ENCODE measurements around the gene SIVA1.

The SIVA1 gene

DNA sequence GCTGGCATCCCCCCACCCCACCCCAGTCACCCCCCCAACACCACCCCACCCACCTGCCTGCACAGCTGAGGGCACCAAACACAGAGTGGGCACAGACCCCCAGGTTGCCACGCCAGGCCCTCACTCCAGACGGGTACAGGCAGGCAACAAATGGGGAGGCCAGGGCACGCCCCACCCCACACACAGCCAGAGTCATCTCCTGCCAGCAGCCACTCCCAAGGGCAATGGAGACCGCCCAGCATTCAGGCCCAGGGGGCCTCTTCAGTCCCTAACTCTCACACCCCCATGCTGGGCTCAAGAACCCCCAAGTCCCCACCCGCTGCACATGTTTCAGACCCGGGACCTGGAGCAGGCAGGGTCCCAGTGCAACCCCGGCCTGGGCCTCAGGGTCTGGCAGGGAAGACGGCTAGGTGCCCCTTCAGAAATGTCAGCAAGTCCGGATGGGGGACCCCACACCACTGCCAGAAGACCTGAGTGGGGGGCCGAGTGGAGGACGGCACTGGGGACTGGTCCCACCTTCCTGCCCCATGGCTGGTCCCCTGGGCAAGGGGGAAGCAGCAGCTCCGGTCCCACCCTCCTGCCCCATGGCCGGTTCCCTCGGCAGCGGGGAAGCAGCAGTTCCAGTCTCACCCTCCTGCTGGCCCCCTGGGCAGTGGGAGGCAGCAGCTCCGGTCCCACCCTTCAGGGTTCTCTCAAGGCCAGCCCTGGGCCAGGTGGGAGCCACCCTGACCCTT, 30.7 kb downstream of the SIVA1 start:
- DNase-seq (ENCODE audit: low spot score) (no peak), FAIRE-seq (no peak)

DNA sequence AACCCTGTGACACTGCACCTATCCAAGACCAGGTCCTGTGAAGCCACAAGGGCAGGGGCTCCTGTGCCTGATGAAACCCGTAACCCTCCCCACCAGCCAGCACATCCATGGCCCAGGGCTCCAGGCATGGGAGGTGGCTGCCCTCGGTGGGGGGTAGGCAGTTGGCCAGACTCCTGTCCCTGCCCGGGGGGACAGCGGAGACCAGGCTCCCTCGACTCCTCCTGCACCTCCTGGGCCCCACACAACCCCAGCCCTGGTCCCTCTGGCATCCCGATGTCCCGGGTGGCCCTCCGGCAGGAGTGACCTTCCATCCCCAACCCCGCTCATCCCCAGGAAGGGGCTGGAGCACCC, 31.2 kb downstream of the SIVA1 start:
- no peak for DNase-seq (ENCODE audit: low spot score)
- FAIRE-seq = no peak

DNA sequence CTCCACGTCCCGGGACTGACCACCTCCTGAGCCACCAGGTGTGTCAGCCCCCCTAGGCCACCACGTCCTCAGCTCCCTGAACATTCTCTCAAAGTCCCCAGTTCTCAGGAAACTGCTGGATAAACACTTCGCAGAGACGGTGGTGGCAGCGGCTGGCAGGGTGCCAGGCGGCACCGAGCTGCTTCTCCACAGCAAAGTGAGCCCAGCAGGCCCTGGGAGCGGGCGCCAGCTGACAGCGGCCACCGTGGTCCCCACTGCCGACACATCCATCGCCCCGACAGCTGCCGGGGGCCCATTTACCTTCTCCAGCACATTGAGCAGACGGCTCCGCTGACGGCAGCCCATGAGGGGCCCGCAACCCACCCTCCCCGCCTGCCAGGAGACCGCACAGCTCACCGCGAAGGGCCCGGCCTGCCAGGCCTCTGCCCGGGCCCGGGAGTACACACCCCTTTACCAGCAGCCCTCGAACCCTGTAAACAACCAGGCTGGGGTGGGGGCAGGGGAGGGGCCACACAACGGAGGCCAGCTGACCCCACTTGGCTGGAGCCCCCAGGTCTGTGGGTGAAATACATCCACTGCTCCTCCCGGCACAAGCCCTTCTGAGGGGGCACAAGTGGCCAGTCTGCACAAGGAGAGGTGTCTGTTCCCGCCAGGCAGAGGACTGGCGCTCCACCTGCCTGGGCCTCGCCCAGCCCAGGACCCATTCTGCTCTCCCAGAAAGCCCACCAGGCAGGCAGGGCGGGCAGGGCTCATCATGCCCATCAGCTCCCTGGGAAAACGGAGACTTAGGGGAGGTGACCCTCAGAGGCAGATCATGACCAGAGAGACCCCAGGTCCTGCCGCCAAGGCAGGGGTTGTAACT, 32.1 kb downstream of the SIVA1 start:
- FAIRE-seq (no peak), DNase-seq (ENCODE audit: low spot score) (no peak)

DNA sequence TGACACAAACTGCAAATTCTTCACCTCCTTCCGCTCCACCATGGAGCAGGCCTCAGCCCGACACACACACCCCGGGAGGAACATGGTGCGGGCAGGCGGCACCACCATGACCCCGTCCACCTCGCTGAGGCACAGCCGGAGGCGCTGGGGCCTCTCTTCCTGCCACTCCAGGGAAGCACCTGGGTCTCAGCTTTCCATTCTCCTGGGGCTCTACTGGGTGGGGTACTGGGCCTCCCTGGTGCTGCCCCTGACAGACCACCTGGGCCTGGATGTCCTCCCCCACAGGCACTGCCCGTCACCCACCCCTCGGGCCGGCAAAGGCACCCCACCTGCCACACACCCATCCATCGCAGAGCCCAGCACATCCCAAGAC, 32.7 kb downstream of the SIVA1 start:
- FAIRE-seq (no peak), DNase-seq (ENCODE audit: low spot score) (no peak)

DNA sequence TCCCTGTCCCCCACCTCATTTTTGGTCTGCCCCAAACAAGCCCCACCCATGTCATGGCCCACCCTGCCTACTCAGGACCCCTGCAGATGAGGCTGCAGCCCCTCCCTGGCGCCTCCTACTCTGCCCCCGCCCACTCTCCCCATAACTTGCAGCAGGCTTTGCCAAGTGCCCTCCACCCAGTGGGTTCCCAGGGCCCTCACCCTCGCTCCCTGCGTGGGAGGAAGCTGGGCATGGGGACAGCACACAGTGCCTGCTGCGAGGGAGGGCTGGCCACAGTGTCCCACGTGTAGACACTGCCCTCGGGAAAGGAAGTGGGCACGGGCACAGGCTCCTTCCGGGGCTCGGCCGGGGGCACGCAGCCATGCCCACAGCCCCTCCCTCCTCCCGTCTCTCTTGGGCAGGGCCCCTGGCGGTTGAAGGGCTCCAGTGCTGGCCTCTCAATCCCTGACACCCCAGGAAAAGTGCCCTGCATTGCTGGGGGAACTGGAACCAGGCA, 33.2 kb downstream of the SIVA1 start:
- FAIRE-seq = no peak
- DNase-seq (ENCODE audit: low spot score) = no peak

DNA sequence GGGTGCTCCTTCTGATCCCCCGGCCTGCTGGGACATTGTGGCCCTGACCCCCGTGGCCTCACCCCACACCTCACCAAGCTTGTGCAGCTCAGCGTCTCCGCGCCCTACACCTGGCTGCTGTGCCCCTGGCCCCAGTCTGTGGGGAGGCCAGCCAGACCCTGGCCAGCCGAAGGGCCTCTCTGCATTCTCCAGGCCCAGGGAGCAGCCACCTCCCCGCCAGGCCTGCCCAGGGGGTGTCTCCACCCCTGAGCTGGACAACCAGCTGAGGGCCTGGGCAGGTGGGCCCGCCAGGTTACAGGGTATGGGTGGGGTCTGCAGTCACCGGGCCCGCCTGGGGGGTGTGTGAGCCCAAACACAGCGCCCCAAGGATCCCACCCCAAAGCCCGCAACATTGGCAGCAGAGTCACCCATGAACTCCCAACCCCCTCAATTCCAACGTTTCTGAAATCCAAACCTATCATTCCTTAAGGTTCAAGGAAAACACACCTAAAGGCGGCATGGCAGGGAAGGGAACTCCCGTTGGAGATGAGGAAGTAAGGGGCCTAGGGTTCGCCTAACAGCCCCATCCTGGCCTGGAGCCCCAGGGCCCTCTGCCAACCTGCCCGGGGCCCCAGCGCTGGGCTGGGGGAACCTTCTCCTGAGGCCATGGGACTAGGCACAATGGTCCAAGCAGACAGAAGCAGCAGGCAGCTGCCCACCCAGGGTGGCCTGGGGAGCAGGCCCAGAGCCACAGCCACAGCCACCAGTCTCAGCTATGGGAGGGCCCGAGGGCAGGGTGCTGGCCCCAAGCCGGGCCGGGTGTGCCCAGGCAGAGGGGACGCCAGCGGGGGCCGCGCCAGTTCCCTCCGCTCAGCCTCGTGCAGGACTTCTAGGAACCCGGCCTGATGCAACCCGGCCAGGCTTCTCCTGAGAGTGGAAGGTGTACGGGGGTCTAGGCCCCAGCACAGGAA, 34.1 kb downstream of the SIVA1 start:
- no peak for DNase-seq (ENCODE audit: low spot score)
- no peak for FAIRE-seq

DNA sequence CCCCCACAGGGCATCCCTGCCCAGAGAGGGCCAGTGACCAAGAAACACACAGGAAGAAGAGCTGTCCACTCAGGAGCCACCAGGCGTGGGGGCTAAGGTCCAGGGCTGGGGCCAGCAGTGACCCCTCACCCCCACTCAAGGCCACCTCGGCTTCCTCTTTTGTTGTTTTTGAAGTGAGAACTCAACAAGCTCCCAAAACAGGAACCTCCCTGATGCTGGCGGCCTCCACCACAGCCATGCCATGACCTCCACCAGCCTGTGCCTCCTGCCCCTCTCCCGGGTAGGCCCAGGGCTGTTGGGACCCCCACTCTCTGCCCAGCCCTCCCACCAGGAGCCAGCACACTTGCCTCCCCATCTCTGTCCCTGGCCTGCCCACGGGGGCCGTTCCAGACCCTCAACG, 34.8 kb downstream of the SIVA1 start:
- DNase-seq (ENCODE audit: low spot score) (no peak), FAIRE-seq (no peak)

DNA sequence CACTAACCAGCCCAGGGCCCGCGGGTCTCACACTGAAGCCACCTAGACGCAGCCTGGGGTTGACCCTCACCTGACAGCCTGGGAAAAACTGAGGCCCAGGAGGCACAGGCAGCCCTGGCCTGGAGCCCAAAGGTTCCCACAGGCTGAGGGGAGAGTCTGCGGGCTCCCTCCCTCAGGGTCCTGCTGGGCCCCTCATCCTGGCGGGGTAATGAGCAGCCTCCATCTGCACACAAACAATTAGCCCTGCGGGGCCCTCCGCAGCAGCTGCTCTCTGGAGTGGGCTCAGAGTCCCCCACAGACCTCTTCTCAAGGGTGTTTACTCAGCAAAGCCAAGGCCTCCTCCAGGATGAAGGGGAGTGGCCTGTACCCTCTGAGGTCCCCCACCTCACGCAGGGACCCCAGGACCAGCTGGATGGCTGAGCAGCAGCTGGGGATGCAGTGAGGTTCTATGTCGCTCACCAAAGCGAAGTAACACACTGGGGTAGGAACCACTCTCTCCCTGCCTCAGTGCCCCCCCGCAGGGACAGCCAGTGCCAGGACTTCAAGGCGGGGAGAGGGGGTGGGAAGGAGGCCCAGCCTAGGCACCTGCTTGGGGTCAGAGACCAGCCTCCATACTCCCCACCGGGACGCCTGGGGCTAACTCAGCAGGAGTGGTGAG, 35.3 kb downstream of the SIVA1 start:
- FAIRE-seq (no peak), DNase-seq (ENCODE audit: low spot score) (no peak)

DNA sequence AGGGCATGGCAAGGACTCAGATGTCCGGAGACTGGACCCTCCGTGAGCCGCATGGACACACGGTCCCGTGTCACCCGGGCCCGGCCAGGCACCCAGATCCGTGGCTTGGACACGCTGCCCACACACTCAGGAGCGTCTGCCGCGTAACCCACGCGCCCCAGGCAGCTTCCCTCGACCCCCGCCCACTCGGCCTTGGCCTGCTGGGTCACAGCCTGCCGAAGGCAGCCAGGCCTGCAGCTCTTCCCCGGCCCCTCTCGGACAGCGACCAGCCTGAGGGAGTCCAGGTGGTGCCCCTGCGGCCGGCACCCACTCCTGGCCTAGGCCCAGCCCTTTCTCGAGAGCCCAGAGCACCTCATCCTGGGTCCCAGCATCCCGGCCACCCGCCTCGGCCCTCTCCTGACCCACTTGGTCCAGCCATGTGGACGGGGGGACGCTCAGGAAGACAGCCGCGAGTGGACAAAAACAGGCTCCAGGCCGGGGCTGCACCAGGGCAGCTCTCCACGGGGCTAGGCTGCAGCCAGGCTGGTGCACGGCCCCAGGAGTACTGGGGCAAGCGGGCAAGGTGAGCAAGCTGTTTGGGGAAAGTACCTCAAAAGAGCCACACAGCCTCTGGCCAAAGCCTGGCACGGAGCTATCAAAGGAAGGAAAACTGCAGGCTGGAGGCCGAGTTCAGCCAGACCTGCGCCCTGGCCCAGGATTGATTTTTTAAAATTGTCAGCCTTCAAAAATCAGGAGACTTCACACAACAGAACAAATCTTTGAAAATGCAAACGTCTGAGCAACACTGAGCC, 36.1 kb downstream of the SIVA1 start:
- no peak for FAIRE-seq
- no peak for DNase-seq (ENCODE audit: low spot score)

DNA sequence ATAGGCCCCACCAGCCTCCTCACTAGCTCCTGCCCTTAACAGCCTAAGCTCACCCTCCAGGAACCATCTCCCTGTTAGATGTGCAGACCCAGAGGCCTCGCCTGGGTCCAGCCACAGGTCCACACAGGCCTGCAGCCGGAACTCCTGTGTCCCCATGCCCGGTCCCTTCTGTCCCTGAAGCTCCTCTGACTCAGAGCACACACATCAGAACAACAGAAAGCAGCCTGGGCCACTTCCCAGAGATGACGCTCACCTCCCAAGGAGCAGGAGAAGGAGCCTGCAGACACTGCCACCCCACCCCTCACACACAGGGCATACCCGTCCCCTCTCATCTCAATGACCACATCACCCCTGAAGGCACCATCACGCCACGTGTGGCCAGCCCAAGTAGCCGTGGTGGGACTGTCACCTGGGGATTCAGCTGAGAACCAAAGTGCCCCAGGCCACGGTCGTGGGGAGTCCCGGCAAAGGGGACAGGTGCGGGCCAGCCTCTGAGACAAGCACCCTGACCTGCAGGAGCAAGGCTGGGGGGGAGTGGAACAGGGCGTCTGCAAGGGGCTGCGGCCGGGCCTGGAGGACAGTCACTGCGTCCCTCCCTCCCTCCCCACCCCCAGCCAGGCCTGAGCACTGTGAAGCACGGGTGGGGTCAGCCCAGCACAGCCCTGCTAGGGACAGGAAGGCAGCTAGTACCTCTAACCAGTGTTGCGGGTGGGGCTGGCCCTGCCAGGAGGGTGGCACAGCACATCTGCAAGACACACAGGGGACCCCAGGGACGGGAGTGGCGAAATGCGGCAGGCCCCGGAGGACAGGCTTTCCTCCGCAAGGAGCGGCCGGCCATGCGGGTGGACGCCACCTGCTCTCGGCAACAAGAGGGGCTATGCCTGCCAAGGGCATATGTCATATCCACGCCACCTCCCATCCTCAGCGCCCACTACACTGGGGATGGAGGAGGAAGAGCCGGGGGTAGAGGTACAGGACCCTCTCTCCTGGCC, 37.1 kb downstream of the SIVA1 start:
- DNase-seq (ENCODE audit: low spot score) (no peak), FAIRE-seq (no peak)

DNA sequence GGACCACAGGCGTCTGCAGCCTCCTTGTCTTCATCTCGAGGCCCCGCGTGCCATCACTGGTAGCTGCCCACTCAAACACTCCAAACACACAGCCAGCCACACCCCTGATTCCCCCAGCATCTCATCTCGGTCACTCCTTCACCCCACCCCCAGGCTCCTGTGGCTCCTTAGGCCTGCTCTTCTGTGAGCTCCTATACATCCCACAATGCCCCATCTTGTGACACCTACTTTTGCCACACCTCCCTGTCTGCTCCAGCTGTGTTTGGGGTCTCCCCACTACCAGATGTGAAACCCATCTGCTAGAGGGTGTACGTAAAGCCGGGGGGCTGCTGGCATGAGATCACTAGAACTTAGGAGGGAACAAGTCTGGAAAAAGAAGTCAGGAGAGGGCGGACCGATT, 38.5 kb downstream of the SIVA1 start:
- DNase-seq (ENCODE audit: low spot score) (no peak), FAIRE-seq (no peak)

DNA sequence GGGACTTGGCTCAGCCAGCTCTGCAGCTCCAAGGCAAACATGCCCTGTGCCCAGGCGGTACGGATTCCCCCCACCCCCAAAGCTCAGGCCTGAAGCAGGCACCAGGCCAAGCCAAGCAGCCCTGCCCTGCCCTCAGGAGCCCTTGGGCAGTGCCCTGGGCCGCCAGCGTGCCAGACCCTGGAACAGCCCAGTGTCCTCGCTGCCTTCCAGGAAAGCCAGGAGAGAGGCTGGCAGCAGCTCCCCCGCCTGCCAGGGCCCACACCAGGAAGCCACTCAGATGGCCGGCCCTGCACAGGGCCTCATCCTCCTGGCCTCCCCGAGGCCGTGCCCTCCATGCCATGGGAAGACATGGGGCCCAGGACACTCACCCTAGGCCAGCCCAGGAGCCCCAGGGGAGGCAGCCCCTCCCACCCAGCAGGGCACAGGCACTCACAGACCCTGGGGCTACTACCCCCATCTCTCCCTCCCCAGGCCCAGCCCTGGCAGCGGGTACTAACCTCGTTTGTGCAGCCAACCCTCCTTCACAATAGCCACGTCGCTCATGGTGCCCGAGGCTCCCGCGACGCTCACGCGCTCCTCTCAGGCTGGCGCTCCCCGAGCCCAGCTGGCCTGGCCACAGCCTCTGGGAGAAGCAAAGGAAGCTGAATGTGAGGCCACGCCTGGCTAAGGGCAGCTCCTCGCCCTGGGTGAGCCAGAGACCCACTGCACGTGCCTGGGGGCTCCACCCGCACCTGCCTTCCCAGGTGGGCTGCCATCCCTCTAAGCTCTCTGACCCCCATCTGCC, 39.3 kb downstream of the SIVA1 start:
- DNase-seq (ENCODE audit: low spot score) (no peak), FAIRE-seq (no peak)

DNA sequence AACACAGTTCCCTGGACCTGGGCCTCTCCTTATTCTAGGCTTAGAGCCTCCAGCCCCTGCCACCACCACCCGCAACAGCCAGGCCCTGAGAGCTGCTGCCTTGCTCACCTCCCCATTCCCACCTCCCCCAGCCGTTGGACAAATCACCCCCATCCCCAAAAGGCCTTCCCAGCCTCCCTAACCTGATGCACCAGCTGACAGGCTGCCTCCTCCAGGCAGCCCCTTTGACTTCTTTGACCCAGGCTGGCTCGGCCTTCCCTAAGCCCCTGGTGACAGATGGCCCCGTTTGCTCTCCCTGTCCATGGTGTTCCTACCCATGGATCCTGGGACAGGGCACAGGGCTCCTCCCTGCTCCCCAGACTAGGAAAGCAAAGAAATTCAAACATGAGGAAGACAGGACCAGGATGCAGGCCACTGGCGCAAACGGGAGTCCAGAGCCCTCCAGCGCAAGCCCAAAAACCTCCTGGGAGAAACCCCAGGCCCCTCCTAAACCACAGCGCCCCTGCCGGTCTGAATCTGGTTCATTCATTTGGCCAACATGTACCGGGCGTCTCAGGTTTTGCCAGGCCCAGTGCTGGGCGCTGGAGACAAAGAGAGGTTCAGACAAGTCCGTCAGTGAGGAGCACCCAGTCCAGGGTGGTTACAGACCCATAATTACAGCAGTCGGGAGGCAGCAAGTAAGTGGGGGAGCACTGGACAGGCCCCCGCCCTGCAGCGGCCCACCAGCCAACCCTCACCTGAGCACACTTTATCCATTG, 40.2 kb downstream of the SIVA1 start:
- DNase-seq (ENCODE audit: low spot score) = no peak
- FAIRE-seq = no peak

DNA sequence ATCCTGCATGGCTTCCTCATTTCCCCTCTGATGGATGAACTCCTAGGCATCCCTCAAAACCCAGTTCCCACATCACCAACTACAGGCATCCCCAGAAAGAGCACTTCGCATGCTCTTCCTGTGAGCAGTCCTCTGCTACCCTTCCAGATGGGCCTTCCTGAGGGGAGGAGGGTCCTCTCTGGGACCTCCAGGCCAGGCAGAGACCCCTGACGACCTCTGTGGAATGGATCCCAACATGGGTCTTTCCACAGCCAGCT, 40.7 kb downstream of the SIVA1 start:
- FAIRE-seq = no peak
- DNase-seq (ENCODE audit: low spot score) = no peak

DNA sequence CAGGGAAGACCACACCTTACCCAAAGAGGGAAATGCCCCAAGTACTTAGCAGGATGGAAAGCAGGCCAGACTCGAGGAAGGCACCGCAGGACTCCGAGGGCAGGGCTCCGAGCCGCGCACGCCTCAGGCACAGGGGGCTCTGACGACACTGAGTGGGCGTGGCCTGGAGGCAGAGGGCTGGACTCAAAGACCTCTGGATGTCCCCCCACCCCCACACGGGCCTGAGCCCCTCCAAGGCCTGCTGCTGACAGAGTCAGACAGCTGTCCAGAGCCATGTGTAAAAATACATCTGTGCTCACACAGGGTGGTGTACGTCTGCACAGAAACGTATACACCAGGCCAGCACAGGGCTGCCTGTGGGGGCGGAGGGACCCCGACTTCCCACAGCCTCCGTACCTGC, 41.2 kb downstream of the SIVA1 start:
- FAIRE-seq (no peak), DNase-seq (ENCODE audit: low spot score) (no peak)

DNA sequence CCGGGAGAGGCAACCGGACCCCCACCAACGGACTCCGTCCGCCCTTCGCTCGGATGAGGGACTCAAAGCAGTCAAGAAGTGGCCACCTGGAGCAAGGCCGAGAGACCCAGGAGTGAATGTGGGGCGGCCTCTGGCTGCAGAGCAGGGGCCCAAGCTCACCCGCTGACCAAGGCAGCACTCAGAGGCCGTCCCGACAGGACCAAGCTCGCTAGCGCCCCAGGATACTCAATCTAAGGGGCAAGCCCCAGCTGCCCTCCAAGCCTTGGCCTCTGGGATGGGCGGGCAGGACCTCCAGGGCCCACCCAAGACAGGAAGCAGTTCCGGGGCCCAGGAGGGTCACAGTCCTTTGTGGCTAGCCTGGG, 41.7 kb downstream of the SIVA1 start:
- no peak for FAIRE-seq
- no peak for DNase-seq (ENCODE audit: low spot score)

DNA sequence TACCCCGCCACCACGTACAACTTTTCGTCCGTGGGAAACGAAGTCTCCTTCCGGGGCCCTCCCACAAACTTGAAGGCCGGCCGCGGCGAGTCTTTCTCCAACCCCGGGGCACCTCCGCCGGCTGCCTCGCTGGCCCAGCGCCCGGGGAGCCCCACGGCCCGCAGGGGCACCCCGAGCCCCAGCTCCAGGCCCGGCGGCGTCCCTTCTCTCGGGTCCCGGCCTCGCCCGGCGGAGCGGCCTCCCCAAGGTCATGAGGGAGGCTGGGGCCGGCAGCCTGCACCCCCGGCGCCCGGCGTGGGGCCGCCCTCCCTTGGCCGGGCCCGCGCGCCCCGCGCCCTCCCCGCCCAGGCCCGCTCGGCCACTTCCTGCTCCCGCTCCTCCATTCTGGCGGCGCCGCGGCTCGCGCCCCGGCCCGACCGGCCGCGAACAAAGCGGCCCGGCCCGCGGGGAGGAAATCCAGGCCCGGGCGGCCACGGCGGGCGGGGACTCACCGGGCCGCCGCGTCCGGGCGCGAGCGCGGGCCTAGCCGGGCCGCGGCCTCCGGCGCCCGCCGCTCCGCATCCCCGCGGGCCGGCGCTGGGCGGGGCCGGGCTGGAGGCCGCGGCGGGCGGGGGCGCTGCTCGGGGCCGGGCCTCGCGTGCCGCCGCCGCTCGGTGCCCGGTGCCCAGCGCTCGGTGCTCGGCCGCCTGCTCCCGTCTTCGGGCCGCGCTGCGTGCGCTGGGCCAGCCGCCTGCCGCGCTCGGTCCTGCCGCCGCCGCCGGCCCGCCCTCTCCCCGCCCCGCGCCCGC, 42.2 kb downstream of the SIVA1 start, which contains the start of gene AKT1:
TSS of gene AKT1 (minus strand) at position 756 of the 788 bp plus-strand sequence. CDS start 3,105 bp downstream, outside the sequence.
- no peak for FAIRE-seq
- no peak for DNase-seq (ENCODE audit: low spot score)
